ENCODE results near the gene FHOD3. TPM values are rescaled to one million over a fixed set of nuclear protein-coding genes. Genes with fewer than 3 reads are reported as not detected.

FHOD3 gene
- polyA plus RNA-seq, 2 of the 4 experiments (the other 2 are of a cell fraction), result 2.5 to 3.6 TPM

DNA sequence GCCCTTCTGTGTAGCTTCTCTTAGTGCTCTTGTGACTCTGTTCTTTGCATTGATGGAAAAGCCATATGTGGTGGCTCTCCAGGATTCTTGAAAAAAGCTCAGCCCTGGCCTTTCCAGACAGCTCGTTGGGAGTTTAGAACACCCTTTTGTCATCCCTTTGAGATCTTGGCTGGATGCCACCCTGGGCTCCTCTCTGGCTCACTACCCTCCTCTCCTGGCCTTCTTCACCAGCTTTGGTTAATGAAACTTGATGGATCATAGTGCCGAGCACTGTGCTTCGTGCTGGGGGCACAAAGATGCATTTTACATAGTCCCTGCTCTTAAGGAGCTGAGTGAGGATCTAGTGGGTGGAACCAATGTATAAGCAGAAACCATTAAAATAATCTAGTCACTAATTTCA lies 15.6 kb upstream of the FHOD3 start:
- DNase-seq (ENCODE audit: low read depth in 1 of 2, low spot score in 1 of 2), result no peak
- CTCF ChIA-PET, result interaction anchor here (1.1 to 1.6 kb wide), 5 partner anchors 25 to 525 kb away, joined by 3 to 6 read pairs (median 4); no protein-coding TSS in a partner anchor
- ATAC-seq, result no peak
- WGBS (ENCODE audit: missing lambda C conversion rate), result 21% methylated on average over 3 of the region's 3 CpGs
- H3K4me1 ChIP-seq, result no peaks in the 10 kb centered on the region
- no peak overlapping the region for H3K27ac ChIP-seq
- H3K9me3 ChIP-seq, result no peaks in the 10 kb centered on the region
- no peak overlapping the region for H3K4me2 ChIP-seq
- no peak overlapping the region for H3K4me3 ChIP-seq
- POLR2A ChIA-PET, result no interaction called here
- FAIRE-seq, result no peak
- no peak for TF ChIP-seq POLR2A (IDR thresholded peaks at IDR 0.05; ENCODE audit: low read length)
- TF ChIP-seq SREBF2 (IDR thresholded peaks at IDR 0.05), result no peak
- no peak for TF ChIP-seq EP300 (IDR thresholded peaks at IDR 0.05)
- no peak for TF ChIP-seq RARB (CRISPR knock-in tag; IDR thresholded peaks at IDR 0.05)
- TF ChIP-seq ESRRA (IDR thresholded peaks at IDR 0.05; ENCODE audit: borderline replicate concordance, low read length), result no peak

DNA sequence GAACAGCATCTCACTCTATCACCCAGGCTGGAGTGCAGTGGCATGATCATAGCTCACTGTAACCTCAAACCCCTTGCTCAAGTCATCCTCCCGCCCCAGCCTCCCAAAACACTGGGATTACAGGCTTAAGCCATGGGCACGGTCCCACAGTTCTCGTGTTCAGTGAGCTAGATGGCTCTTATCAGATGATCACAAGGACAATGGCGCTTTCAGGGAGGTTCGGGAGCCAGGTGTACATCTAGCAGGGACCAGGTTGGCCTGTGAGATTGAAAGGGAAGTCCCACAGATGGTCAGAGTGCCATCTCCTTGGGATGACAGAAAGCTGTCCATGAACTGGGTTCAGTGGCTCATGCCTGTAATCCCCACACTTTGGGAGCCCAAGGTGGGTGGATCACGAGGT lies 14.1 kb upstream of the FHOD3 start:
- no peak for FAIRE-seq
- 53% methylated on average over 5 of the region's 6 CpGs for WGBS (ENCODE audit: missing lambda C conversion rate)
- ATAC-seq, result no peak
- Histone ChIP-seq H3K27ac (no peak overlapping the region), H3K9me3 (peaks cover 3% of the 10 kb centered on the region; the same call in 1 of the 3 replicates), H3K4me2 (no peak overlapping the region), H3K4me1 (no peaks in the 10 kb centered on the region), H3K4me3 (no peak overlapping the region)
- ChIA-PET POLR2A (no interaction called here), CTCF (interaction anchor here (0.7 to 2.6 kb wide), 13 partner anchors 12 to 528 kb away, joined by 3 to 11 read pairs (median 4); no protein-coding TSS in a partner anchor)
- DNase-seq (ENCODE audit: low read depth in 1 of 2, low spot score in 1 of 2), result no peak
- TF ChIP-seq, protein P1, sequence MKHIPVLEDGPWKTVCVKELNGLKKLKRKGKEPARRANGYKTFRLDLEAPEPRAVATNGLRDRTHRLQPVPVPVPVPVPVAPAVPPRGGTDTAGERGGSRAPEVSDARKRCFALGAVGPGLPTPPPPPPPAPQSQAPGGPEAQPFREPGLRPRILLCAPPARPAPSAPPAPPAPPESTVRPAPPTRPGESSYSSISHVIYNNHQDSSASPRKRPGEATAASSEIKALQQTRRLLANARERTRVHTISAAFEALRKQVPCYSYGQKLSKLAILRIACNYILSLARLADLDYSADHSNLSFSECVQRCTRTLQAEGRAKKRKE (CRISPR knock-in tag; IDR thresholded peaks at IDR 0.05; ENCODE audit: low read depth), result no peak
- TF ChIP-seq RNF2 (IDR thresholded peaks at IDR 0.05; ENCODE audit: borderline replicate concordance, low read depth) (no peak), TFCP2L1 (CRISPR knock-in tag; IDR thresholded peaks at IDR 0.05) (no peak), POLR2A (IDR thresholded peaks at IDR 0.05; ENCODE audit: low read length) (no peak), EHF (CRISPR knock-in tag; IDR thresholded peaks at IDR 0.05) (no peak), KDM5A (IDR thresholded peaks at IDR 0.05) (no peak), MAFK (IDR thresholded peaks at IDR 0.05; ENCODE audit: partially characterized antibody) (no peak), MAZ (IDR thresholded peaks at IDR 0.05; ENCODE audit: borderline replicate concordance, low read depth, low read length) (no peak), MYC (IDR thresholded peaks at IDR 0.05; ENCODE audit: borderline replicate concordance, low read length) (no peak), NR3C1 (IDR thresholded peaks at IDR 0.05) (no peak), NPAS2 (CRISPR knock-in tag; IDR thresholded peaks at IDR 0.05; ENCODE audit: borderline replicate concordance) (no peak), ESRRA (IDR thresholded peaks at IDR 0.05; ENCODE audit: borderline replicate concordance, low read length) (no peak), HOXA7 (CRISPR knock-in tag; IDR thresholded peaks at IDR 0.05) (no peak), HDAC2 (IDR thresholded peaks at IDR 0.05) (no peak), RFX5 (IDR thresholded peaks at IDR 0.05) (no peak), NFE2L2 (conservative IDR thresholded peaks at IDR 0.05; ENCODE audit: low read length) (no peak)
- TF ChIP-seq, protein P2, sequence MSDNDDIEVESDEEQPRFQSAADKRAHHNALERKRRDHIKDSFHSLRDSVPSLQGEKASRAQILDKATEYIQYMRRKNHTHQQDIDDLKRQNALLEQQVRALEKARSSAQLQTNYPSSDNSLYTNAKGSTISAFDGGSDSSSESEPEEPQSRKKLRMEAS (IDR thresholded peaks at IDR 0.05), result no peak

DNA sequence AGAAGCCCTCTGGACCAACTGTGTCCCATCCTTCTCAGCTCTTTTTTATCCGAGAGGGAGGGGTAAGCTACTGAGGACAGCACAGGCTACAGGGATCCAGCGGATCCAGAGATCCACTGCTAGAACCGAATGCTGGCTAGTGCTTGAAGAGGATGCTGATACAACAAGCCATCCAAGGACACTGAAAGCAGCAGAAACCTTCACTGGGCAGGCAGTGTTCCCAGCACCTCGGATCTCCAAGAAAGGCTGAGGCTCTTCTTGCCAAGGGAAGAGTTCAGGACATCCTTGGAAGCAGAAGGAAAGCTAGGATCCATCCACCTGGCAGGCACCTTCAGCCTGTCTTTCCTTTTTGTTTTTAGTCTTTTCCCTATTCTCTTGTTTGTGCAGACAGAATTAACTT lies 13.2 kb upstream of the FHOD3 start:
- ATAC-seq (peak in 1 of 2 experiments; percentile 27; a peak in 2 of 6 replicates), FAIRE-seq (no peak), DNase-seq (ENCODE audit: low read depth in 1 of 2, low spot score in 1 of 2) (no peak)
- no peak overlapping the region for H3K4me3 ChIP-seq
- H3K9me3 ChIP-seq, result peaks cover 8% of the 10 kb centered on the region; the same call in 1 of the 3 replicates
- 11% methylated on average over 3 of the region's 4 CpGs for WGBS (ENCODE audit: missing lambda C conversion rate)
- no peak for TF ChIP-seq NFE2L2 (conservative IDR thresholded peaks at IDR 0.05; ENCODE audit: low read length)
- TF ChIP-seq RARB (CRISPR knock-in tag; IDR thresholded peaks at IDR 0.05), result no peak
- TF ChIP-seq, protein P3, sequence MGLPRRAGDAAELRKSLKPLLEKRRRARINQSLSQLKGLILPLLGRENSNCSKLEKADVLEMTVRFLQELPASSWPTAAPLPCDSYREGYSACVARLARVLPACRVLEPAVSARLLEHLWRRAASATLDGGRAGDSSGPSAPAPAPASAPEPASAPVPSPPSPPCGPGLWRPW (IDR thresholded peaks at IDR 0.05), result no peak
- ChIA-PET CTCF (interaction anchor here (0.6 to 2.6 kb wide), 27 partner anchors 9 to 575 kb away, joined by 3 to 16 read pairs (median 3); partner anchors contain the start of genes FHOD3 and RPRD1A), POLR2A (no interaction called here)
- no peaks in the 10 kb centered on the region for H3K4me1 ChIP-seq
- peak overlapping the region; percentile 29; the same call in 1 of the 3 replicates for H3K4me2 ChIP-seq
- H3K27ac ChIP-seq, result no peak overlapping the region
